ENCODE data around the gene CNNM2. TPM values are rescaled to one million over a fixed set of nuclear protein-coding genes. Genes with fewer than 3 reads are reported as not detected.

The CNNM2 gene
- total RNA-seq, 1 experiment from 2014 or later: 16.1 TPM

DNA sequence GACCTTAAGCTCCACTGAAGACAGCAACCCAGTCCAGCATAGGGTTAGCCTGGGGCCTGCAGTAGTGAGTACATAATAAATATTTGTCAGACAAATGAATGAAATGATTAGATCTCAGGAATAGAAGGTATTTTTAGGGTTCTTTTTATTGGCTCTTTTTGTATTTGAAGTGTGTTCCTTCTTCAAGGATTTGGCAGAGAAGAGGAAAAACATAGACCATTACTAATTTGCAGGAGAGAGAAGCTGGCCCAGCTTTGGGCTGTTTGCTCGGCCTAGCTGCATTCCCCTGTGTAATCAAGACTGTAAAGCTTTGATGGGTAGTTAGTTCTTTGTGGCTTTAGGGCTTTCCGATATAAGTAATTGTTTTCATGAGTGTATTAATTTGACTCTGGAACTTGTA, 64.2 kb downstream of the CNNM2 start:
- no TSS peak for BruUV-seq (replicated peaks)
- DNase-seq: no peak
- intact Hi-C loops (cut with micrococcal nuclease; ENCODE audit: unreplicated experiment): no loop called here
- H3K36me3 Mint-ChIP-seq (ENCODE audit: insufficient read depth, unreplicated experiment): no peaks in the 10 kb centered on the region
- POLR2A ChIA-PET: no interaction called here
- Histone ChIP-seq H3K9me3 (no peaks in the 10 kb centered on the region), H3K27me3 (replicated peaks; ENCODE audit: control insufficient read depth, insufficient read depth, low read length) (no peaks in the 10 kb centered on the region), H3K36me3 (ENCODE audit: control insufficient read depth, insufficient read depth, low read length) (no peaks in the 10 kb centered on the region; the same call in 1 of the 2 replicates), H3K4me1 (no peaks in the 10 kb centered on the region), H3K4me3 (ENCODE audit: low read depth, low read length) (no peak overlapping the region)
- no peaks in the 10 kb centered on the region for H3K9me3 Mint-ChIP-seq (ENCODE audit: unreplicated experiment)
- H3K4me3 Mint-ChIP-seq (ENCODE audit: unreplicated experiment): no peak overlapping the region
- H3K27ac Mint-ChIP-seq (ENCODE audit: unreplicated experiment): no peak overlapping the region
- H3K4me1 Mint-ChIP-seq (ENCODE audit: low read depth, unreplicated experiment): peaks cover 5% of the 10 kb centered on the region
- H3K27me3 Mint-ChIP-seq (ENCODE audit: insufficient read depth, unreplicated experiment): no peaks in the 10 kb centered on the region
- CTCF ChIA-PET: interaction anchor here (0.7 kb wide), 1 partner anchor 48 kb away, joined by 3 read pairs; no protein-coding TSS in a partner anchor
- TF ChIP-seq CTCF (IDR thresholded peaks at IDR 0.05; ENCODE audit: insufficient read depth in 1 of 2, low read depth in 1 of 2, low read length in 1 of 2, severe bottlenecking in 1 of 2, unreplicated experiment in 1 of 2): no peak

DNA sequence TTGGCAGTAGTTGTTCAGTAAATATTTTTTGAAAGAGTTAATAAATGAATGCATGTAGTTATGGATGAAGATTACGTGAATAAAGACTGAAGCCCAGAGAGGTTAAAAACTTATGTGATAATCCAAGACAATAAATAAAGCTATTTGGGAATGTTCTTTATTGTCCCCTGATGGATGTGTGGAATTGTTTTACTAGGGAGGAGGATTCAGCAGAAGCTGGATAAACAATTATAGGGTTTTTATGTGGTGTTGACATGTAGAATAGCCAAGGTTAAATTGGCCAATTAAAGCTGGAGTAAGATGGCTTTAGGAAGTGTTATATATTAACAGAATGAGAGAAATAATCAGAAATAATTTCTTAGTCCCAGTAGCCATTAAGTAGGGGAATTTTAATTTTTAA, 66.0 kb downstream of the CNNM2 start:
- H3K36me3 Mint-ChIP-seq (ENCODE audit: insufficient read depth, unreplicated experiment): no peaks in the 10 kb centered on the region
- POLR2A ChIA-PET: no interaction called here
- no peak for TF ChIP-seq CTCF (IDR thresholded peaks at IDR 0.05; ENCODE audit: insufficient read depth in 1 of 2, low read depth in 1 of 2, low read length in 1 of 2, severe bottlenecking in 1 of 2, unreplicated experiment in 1 of 2)
- Histone ChIP-seq H3K9me3 (no peaks in the 10 kb centered on the region), H3K4me3 (ENCODE audit: low read depth, low read length) (no peak overlapping the region), H3K36me3 (ENCODE audit: control insufficient read depth, insufficient read depth, low read length) (no peaks in the 10 kb centered on the region; the same call in 1 of the 2 replicates), H3K27me3 (replicated peaks; ENCODE audit: control insufficient read depth, insufficient read depth, low read length) (no peaks in the 10 kb centered on the region), H3K4me1 (peaks cover 4% of the 10 kb centered on the region; the same call in 1 of the 2 replicates)
- H3K4me1 Mint-ChIP-seq (ENCODE audit: low read depth, unreplicated experiment): peaks cover 5% of the 10 kb centered on the region
- intact Hi-C loops (cut with micrococcal nuclease; ENCODE audit: unreplicated experiment): no loop called here
- no TSS peak for BruUV-seq (replicated peaks)
- H3K4me3 Mint-ChIP-seq (ENCODE audit: unreplicated experiment): no peak overlapping the region
- no peak overlapping the region for H3K27ac Mint-ChIP-seq (ENCODE audit: unreplicated experiment)
- H3K27me3 Mint-ChIP-seq (ENCODE audit: insufficient read depth, unreplicated experiment): no peaks in the 10 kb centered on the region
- H3K9me3 Mint-ChIP-seq (ENCODE audit: unreplicated experiment): no peaks in the 10 kb centered on the region
- DNase-seq: no peak
- CTCF ChIA-PET: no interaction called here

DNA sequence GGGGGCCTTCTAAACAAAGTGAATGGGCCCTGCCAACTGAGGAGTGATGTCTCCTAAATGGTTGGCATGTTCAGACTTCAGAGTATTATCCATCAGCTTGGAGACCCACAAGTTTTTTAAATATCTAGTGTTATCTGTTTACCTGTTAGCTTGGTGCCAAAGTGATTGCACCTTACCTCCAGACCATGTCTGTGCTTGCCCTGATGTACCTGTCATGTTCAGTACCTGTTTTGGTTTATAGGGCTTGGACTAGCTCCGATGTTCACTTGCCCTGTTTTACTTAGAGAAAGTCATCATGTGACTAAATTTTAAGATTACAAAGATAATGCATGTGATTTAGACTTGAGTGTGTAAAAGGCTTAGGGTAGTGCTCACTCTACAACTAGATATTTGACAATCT, 67.7 kb downstream of the CNNM2 start:
- ChIA-PET POLR2A (no interaction called here), CTCF (no interaction called here)
- Mint-ChIP-seq H3K9me3 (ENCODE audit: unreplicated experiment) (no peaks in the 10 kb centered on the region), H3K36me3 (ENCODE audit: insufficient read depth, unreplicated experiment) (no peaks in the 10 kb centered on the region), H3K4me3 (ENCODE audit: unreplicated experiment) (no peak overlapping the region), H3K27me3 (ENCODE audit: insufficient read depth, unreplicated experiment) (no peaks in the 10 kb centered on the region), H3K27ac (ENCODE audit: unreplicated experiment) (no peak overlapping the region), H3K4me1 (ENCODE audit: low read depth, unreplicated experiment) (peaks cover under 1% of the 10 kb centered on the region)
- no peak for TF ChIP-seq CTCF (IDR thresholded peaks at IDR 0.05; ENCODE audit: insufficient read depth in 1 of 2, low read depth in 1 of 2, low read length in 1 of 2, severe bottlenecking in 1 of 2, unreplicated experiment in 1 of 2)
- H3K4me1 ChIP-seq: peaks cover 5% of the 10 kb centered on the region; the same call in 1 of the 2 replicates
- no peaks in the 10 kb centered on the region for H3K27me3 ChIP-seq (replicated peaks; ENCODE audit: control insufficient read depth, insufficient read depth, low read length)
- H3K4me3 ChIP-seq (ENCODE audit: low read depth, low read length): no peak overlapping the region
- DNase-seq: no peak
- H3K36me3 ChIP-seq (ENCODE audit: control insufficient read depth, insufficient read depth, low read length): no peaks in the 10 kb centered on the region
- no TSS peak for BruUV-seq (replicated peaks)
- intact Hi-C loops (cut with micrococcal nuclease; ENCODE audit: unreplicated experiment): no loop called here
- H3K9me3 ChIP-seq: no peaks in the 10 kb centered on the region
